IMR-90 (cell line): ENCODE measurements around the gene GABRB1.

Experiments used
- BHLHE40 ChIP-seq: fragments of 150-350 bp; IDR thresholded peaks from 2 replicates; pipeline ENCODE4 v1.6.1; 2016; ENCODE audit warnings: mild to moderate bottlenecking, low read depth, low read length
- POLR2A ChIP-seq: IDR thresholded peaks from 2 replicates; pipeline ENCODE4 v1.6.1; 2012; ENCODE audit warnings: mild to moderate bottlenecking, low read depth, low read length
- RAD21 ChIP-seq: IDR thresholded peaks from 2 replicates; pipeline ENCODE4 v1.6.1; 2012; ENCODE audit warnings: low read length, improper control_type of control experiment
- TF ChIP-seq, protein P1 (sequence below): conservative IDR thresholded peaks from 2 replicates; pipeline ENCODE4 v1.5.1; 2012; ENCODE audit warnings: mild to moderate bottlenecking, low read depth, low read length, improper control_type of control experiment
- TF ChIP-seq, protein P2 (sequence below): fragments of 150-350 bp; IDR thresholded peaks from 2 replicates; pipeline ENCODE4 v1.6.1; 2017; ENCODE audit warnings: mild to moderate bottlenecking, antibody characterized with exemption, low read length, low read depth

DNA sequence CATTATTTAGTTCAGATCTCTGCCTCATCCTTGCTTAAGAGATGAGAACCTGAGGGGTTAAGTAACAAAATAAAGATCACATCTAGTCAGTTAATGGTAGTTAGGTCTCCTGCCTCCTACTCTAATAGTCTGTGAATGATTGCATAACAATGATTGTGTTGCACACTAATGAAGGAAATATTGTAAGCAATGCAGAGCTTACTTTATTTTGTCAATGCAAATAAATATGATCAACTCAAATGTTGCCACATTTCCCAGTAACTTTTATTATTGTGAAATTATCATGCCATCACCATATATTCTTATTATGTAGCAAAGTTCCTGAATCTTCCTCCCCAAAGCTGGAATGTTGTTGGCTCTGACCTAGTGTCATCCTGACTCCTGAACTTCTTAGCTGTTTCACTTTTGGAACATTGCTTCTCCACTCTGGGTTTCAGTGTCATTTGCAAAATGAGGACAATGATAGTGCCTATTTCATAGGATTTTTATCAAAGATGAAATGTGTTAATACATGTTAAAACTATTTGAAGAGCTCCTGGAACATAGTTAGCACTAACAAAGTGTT is 20.9 kb upstream of the GABRB1 start:
- TF ChIP-seq, protein P1, sequence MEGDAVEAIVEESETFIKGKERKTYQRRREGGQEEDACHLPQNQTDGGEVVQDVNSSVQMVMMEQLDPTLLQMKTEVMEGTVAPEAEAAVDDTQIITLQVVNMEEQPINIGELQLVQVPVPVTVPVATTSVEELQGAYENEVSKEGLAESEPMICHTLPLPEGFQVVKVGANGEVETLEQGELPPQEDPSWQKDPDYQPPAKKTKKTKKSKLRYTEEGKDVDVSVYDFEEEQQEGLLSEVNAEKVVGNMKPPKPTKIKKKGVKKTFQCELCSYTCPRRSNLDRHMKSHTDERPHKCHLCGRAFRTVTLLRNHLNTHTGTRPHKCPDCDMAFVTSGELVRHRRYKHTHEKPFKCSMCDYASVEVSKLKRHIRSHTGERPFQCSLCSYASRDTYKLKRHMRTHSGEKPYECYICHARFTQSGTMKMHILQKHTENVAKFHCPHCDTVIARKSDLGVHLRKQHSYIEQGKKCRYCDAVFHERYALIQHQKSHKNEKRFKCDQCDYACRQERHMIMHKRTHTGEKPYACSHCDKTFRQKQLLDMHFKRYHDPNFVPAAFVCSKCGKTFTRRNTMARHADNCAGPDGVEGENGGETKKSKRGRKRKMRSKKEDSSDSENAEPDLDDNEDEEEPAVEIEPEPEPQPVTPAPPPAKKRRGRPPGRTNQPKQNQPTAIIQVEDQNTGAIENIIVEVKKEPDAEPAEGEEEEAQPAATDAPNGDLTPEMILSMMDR: no peak
- TF ChIP-seq BHLHE40 (no peak), POLR2A (no peak), RAD21 (no peak)
- TF ChIP-seq, protein P2, sequence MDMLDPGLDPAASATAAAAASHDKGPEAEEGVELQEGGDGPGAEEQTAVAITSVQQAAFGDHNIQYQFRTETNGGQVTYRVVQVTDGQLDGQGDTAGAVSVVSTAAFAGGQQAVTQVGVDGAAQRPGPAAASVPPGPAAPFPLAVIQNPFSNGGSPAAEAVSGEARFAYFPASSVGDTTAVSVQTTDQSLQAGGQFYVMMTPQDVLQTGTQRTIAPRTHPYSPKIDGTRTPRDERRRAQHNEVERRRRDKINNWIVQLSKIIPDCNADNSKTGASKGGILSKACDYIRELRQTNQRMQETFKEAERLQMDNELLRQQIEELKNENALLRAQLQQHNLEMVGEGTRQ: no peak
